HepG2 (cell line): ENCODE measurements around the gene RPS10. TPM values are rescaled to one million over a fixed set of nuclear protein-coding genes. Genes with fewer than 3 reads are reported as not detected.

Source experiments
- ARNT2 ChIP-seq: sonication (generic); formaldehyde crosslinking; IDR thresholded peaks from 2 replicates; pipeline ENCODE4 v1.8.0; 2022; ENCODE audit warnings: mild to moderate bottlenecking, low read depth, missing genetic modification reagents, moderate library complexity
- CHCHD3 ChIP-seq: sonication (generic); formaldehyde crosslinking; IDR thresholded peaks from 2 replicates; pipeline ENCODE4 v1.8.0; 2022; ENCODE audit warnings: mild to moderate bottlenecking, missing genetic modification reagents, moderate library complexity
- E2F2 ChIP-seq: sonication (generic); formaldehyde crosslinking; IDR thresholded peaks from 2 replicates; pipeline ENCODE4 v1.4.0; 2020; ENCODE audit warnings: missing genetic modification reagents, borderline replicate concordance
- FOXK2 ChIP-seq: fragments of 450-650 bp; IDR thresholded peaks from 2 replicates; pipeline ENCODE4 v1.6.1; 2016
- HNRNPUL1 ChIP-seq: fragments of 200-400 bp; formaldehyde crosslinking; IDR thresholded peaks from 2 replicates; pipeline ENCODE4 v1.6.1; 2017; ENCODE audit warnings: low read depth, mild to moderate bottlenecking, low read length, moderate library complexity
- IKZF1 ChIP-seq: fragments of 450-650 bp; IDR thresholded peaks from 2 replicates; pipeline ENCODE4 v1.7.1; 2016
- KLF11 ChIP-seq: IDR thresholded peaks from 2 replicates; pipeline ENCODE4 v1.6.1; 2016; ENCODE audit warnings: missing compliant biosample characterization
- KLF13 ChIP-seq: sonication (generic); formaldehyde crosslinking; IDR thresholded peaks from 2 replicates; pipeline ENCODE4 v1.4.0; 2020; ENCODE audit warnings: mild to moderate bottlenecking, missing genetic modification reagents
- MAFG ChIP-seq: sonication (generic); formaldehyde crosslinking; IDR thresholded peaks from 2 replicates; pipeline ENCODE4 v1.5.1; 2020; ENCODE audit warnings: mild to moderate bottlenecking, missing genetic modification reagents
- MED8 ChIP-seq: sonication (generic); formaldehyde crosslinking; IDR thresholded peaks from 2 replicates; pipeline ENCODE4 v1.8.1; 2023; ENCODE audit warnings: mild to moderate bottlenecking, missing genetic modification reagents; ENCODE audit not compliant: insufficient replicate concordance
- MTA1 ChIP-seq: sonication (generic); formaldehyde crosslinking; IDR thresholded peaks from 2 replicates; pipeline ENCODE4 v1.4.0; 2020; ENCODE audit warnings: missing genetic modification reagents, mild to moderate bottlenecking, borderline replicate concordance
- MYC ChIP-seq: sonication (generic); formaldehyde crosslinking; IDR thresholded peaks from 2 replicates; pipeline ENCODE4 v1.9.0; 2021; ENCODE audit warnings: missing genetic modification reagents, borderline replicate concordance
- NAIF1 ChIP-seq: sonication (generic); formaldehyde crosslinking; IDR thresholded peaks from 2 replicates; pipeline ENCODE4 v1.5.0; 2020; ENCODE audit warnings: mild to moderate bottlenecking, missing genetic modification reagents, borderline replicate concordance
- POLR2G ChIP-seq: fragments of 200-400 bp; formaldehyde crosslinking; IDR thresholded peaks from 2 replicates; pipeline ENCODE4 v1.6.1; 2018; ENCODE audit warnings: mild to moderate bottlenecking, low read depth, low read length, moderate library complexity
- SMARCC2 ChIP-seq: fragments of 450-650 bp; IDR thresholded peaks from 2 replicates; pipeline ENCODE4 v1.6.1; 2017; ENCODE audit warnings: antibody characterized with exemption, mild to moderate bottlenecking
- SRSF9 ChIP-seq: fragments of 200-400 bp; formaldehyde crosslinking; IDR thresholded peaks from 2 replicates; pipeline ENCODE4 v1.6.1; 2018; ENCODE audit warnings: borderline replicate concordance, mild to moderate bottlenecking, low read depth, low read length; ENCODE audit not compliant: insufficient read depth, poor library complexity, severe bottlenecking
- SSRP1 ChIP-seq: IDR thresholded peaks from 2 replicates; pipeline ENCODE4 v1.6.1; 2016; ENCODE audit warnings: control low read depth
- ZFP36L1 ChIP-seq: sonication (generic); formaldehyde crosslinking; IDR thresholded peaks from 2 replicates; pipeline ENCODE4 v1.8.0; 2022; ENCODE audit warnings: mild to moderate bottlenecking, missing genetic modification reagents, moderate library complexity
- ZNF205 ChIP-seq: IDR thresholded peaks from 2 replicates; pipeline ENCODE4 v1.6.1; 2018; ENCODE audit warnings: missing biosample characterization, missing genetic modification reagents
- ZNF225 ChIP-seq: sonication (generic); formaldehyde crosslinking; IDR thresholded peaks from 2 replicates; pipeline ENCODE4 v1.4.0; 2020; ENCODE audit warnings: mild to moderate bottlenecking, missing genetic modification reagents
- ZNF251 ChIP-seq: sonication (generic); formaldehyde crosslinking; IDR thresholded peaks from 2 replicates; pipeline ENCODE4 v1.9.0; 2021; ENCODE audit warnings: mild to moderate bottlenecking, missing genetic modification reagents
- ZNF724P ChIP-seq: sonication (generic); formaldehyde crosslinking; IDR thresholded peaks from 2 replicates; pipeline ENCODE4 v1.8.0; 2022; ENCODE audit warnings: missing genetic modification reagents, borderline replicate concordance
- ZNF766 ChIP-seq: sonication (generic); formaldehyde crosslinking; IDR thresholded peaks from 2 replicates; pipeline ENCODE4 v1.5.0; 2020; ENCODE audit warnings: missing genetic modification reagents, borderline replicate concordance
- ZNF792 ChIP-seq: IDR thresholded peaks from 2 replicates; pipeline ENCODE4 v1.6.1; 2016
- polyA plus RNA-seq, 8 experiments: library from polyadenylated mRNA; depleted of rRNA in 3 of 8; stranded (reverse) in 7 of 8; unstranded in 1 of 8; fragments of >200 nt; fragmentation: Illumina TruSeq in 4 of 8; extraction: Trizol in 4 of 8; gene quantifications; 2 replicates each; pipeline versions ENCODE4 v1.2.1 to v1.2.3, GENCODE V29; 2011 to 2016; ENCODE audit warnings: low read depth in 4 of 8, missing spikeins in 1 of 8, mixed read lengths in 1 of 8; ENCODE audit not compliant: insufficient read depth in 1 of 8
- total RNA-seq, 5 experiments: library from RNA; depleted of rRNA; stranded (reverse); fragments of >200 nt; fragmentation: Illumina TruSeq; extraction: Trizol; gene quantifications; 2 replicates each; pipeline ENCODE4 v1.2.3, GENCODE V29; 2016; ENCODE audit warnings: low read depth in 1 of 5
- TF ChIP-seq, protein P1 (sequence below): sonication (generic); formaldehyde crosslinking; IDR thresholded peaks from 2 replicates; pipeline ENCODE4 v1.4.0; 2020; ENCODE audit warnings: missing genetic modification reagents, borderline replicate concordance
- TF ChIP-seq, protein P2 (sequence below): sonication (generic); formaldehyde crosslinking; IDR thresholded peaks from 2 replicates; pipeline ENCODE4 v1.5.0; 2020; ENCODE audit warnings: mild to moderate bottlenecking, missing genetic modification reagents

RPS10 gene
- total and polyA plus RNA-seq, 2 of the 13 experiments (the other 11 are each of a cell fraction or from before 2014, with no cell fraction given): 2,909 to 4,648 TPM

- TF ChIP-seq MYC (peak; percentile 94), ZNF251 (CRISPR knock-in tag) (no peak; the same call in 1 of the 2 replicates), ZNF766 (CRISPR knock-in tag) (peak; percentile 73; the same call in 1 of the 2 replicates), ARNT2 (CRISPR knock-in tag) (no peak), MED8 (peak; percentile 16), E2F2 (CRISPR knock-in tag) (peak; percentile 36; the same call in 1 of the 2 replicates), SRSF9 (no peak), ZFP36L1 (CRISPR knock-in tag) (no peak), ZNF724P (CRISPR knock-in tag) (no peak), ZNF225 (CRISPR knock-in tag) (no peak), ZNF205 (CRISPR knock-in tag) (no peak), ZNF792 (CRISPR knock-in tag) (no peak), FOXK2 (no peak), KLF13 (CRISPR knock-in tag) (peak; percentile 63; the same call in 1 of the 2 replicates), HNRNPUL1 (no peak), POLR2G (peak; percentile 26; the same call in 1 of the 2 replicates), SMARCC2 (no peak), NAIF1 (CRISPR knock-in tag) (peak; percentile 93), SSRP1 (CRISPR knock-in tag) (no peak), MTA1 (CRISPR knock-in tag) (peak; percentile 62; the same call in 1 of the 2 replicates), MAFG (no peak), IKZF1 (no peak), CHCHD3 (CRISPR knock-in tag) (no peak; the same call in 1 of the 2 replicates), KLF11 (no peak; the same call in 1 of the 2 replicates)
- TF ChIP-seq, protein P1, sequence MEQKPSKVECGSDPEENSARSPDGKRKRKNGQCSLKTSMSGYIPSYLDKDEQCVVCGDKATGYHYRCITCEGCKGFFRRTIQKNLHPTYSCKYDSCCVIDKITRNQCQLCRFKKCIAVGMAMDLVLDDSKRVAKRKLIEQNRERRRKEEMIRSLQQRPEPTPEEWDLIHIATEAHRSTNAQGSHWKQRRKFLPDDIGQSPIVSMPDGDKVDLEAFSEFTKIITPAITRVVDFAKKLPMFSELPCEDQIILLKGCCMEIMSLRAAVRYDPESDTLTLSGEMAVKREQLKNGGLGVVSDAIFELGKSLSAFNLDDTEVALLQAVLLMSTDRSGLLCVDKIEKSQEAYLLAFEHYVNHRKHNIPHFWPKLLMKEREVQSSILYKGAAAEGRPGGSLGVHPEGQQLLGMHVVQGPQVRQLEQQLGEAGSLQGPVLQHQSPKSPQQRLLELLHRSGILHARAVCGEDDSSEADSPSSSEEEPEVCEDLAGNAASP (CRISPR knock-in tag): peak; percentile 11; the same call in 1 of the 2 replicates
- TF ChIP-seq, protein P2, sequence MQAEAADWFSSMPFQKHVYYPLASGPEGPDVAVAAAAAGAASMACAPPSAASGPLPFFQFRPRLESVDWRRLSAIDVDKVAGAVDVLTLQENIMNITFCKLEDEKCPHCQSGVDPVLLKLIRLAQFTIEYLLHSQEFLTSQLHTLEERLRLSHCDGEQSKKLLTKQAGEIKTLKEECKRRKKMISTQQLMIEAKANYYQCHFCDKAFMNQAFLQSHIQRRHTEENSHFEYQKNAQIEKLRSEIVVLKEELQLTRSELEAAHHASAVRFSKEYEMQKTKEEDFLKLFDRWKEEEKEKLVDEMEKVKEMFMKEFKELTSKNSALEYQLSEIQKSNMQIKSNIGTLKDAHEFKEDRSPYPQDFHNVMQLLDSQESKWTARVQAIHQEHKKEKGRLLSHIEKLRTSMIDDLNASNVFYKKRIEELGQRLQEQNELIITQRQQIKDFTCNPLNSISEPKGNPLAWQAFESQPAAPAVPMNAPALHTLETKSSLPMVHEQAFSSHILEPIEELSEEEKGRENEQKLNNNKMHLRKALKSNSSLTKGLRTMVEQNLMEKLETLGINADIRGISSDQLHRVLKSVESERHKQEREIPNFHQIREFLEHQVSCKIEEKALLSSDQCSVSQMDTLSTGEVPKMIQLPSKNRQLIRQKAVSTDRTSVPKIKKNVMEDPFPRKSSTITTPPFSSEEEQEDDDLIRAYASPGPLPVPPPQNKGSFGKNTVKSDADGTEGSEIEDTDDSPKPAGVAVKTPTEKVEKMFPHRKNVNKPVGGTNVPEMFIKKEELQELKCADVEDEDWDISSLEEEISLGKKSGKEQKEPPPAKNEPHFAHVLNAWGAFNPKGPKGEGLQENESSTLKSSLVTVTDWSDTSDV (CRISPR knock-in tag): no peak
Measured at GRCh38 chr6:34391786-34392496, 33.9 kb downstream of the RPS10 start (continued).
